ENCODE data around the gene GSG1L.

GSG1L gene

GRCh38 chr16:27795992-27796614, 267.4 kb downstream of the GSG1L start:
- DNase-seq (ENCODE audit: low read depth in 1 of 2, low spot score in 1 of 2), result no peak

GRCh38 chr16:27793249-27793622, 270.3 kb downstream of the GSG1L start:
- no peak for DNase-seq (ENCODE audit: low read depth in 1 of 2, low spot score in 1 of 2)

GRCh38 chr16:27792486-27793248, 270.8 kb downstream of the GSG1L start:
- DNase-seq (ENCODE audit: low read depth in 1 of 2, low spot score in 1 of 2), result no peak

- DNase-seq (ENCODE audit: low read depth in 1 of 2, low spot score in 1 of 2), result no peak
Measured at GRCh38 chr16:27791404-27791719, 272.2 kb downstream of the GSG1L start.

- no peak for DNase-seq (ENCODE audit: low read depth in 1 of 2, low spot score in 1 of 2)
Measured at GRCh38 chr16:27790546-27791403, 272.7 kb downstream of the GSG1L start.

GRCh38 chr16:27789595-27790241, 273.8 kb downstream of the GSG1L start:
- DNase-seq (ENCODE audit: low read depth in 1 of 2, low spot score in 1 of 2), result no peak

GRCh38 chr16:27789150-27789549, 274.4 kb downstream of the GSG1L start:
- DNase-seq (ENCODE audit: low read depth in 1 of 2, low spot score in 1 of 2), result no peak

GRCh38 chr16:27787665-27788064, 275.8 kb downstream of the GSG1L start:
- DNase-seq (ENCODE audit: low read depth in 1 of 2, low spot score in 1 of 2), result no peak

- no peak for DNase-seq (ENCODE audit: low read depth in 1 of 2, low spot score in 1 of 2)
Measured at GRCh38 chr16:27786923-27787625, 276.4 kb downstream of the GSG1L start.

GRCh38 chr16:27786221-27786922, 277.1 kb downstream of the GSG1L start:
- DNase-seq (ENCODE audit: low read depth in 1 of 2, low spot score in 1 of 2), result no peak

- DNase-seq (ENCODE audit: low read depth in 1 of 2, low spot score in 1 of 2), result no peak
Measured at GRCh38 chr16:27785307-27785678, 278.2 kb downstream of the GSG1L start.

GRCh38 chr16:27784351-27785306, 278.9 kb downstream of the GSG1L start:
- no peak for DNase-seq (ENCODE audit: low read depth in 1 of 2, low spot score in 1 of 2)

- no peak for DNase-seq (ENCODE audit: low read depth in 1 of 2, low spot score in 1 of 2)
Measured at GRCh38 chr16:27781981-27782880, 281.3 kb downstream of the GSG1L start.

GRCh38 chr16:27781195-27781524, 282.4 kb downstream of the GSG1L start:
- DNase-seq (ENCODE audit: low read depth in 1 of 2, low spot score in 1 of 2), result no peak

GRCh38 chr16:27780468-27781194, 282.9 kb downstream of the GSG1L start:
- DNase-seq (ENCODE audit: low read depth in 1 of 2, low spot score in 1 of 2), result no peak

- no peak for DNase-seq (ENCODE audit: low read depth in 1 of 2, low spot score in 1 of 2)
Measured at GRCh38 chr16:27779641-27780164, 283.8 kb downstream of the GSG1L start.

GRCh38 chr16:27778926-27779570, 284.5 kb downstream of the GSG1L start:
- DNase-seq (ENCODE audit: low read depth in 1 of 2, low spot score in 1 of 2), result no peak
